ENCODE measurements around the gene CGGBP1. TPM values are rescaled to one million over a fixed set of nuclear protein-coding genes. Genes with fewer than 3 reads are reported as not detected.

Gene CGGBP1
- total and polyA plus RNA-seq, 4 donors, result 54.5 to 110 (median 81.2) TPM

GRCh38 chr3:88040529-88040928, 18.3 kb downstream of the CGGBP1 start:
- H3K4me3 ChIP-seq (ENCODE audit: low read depth, low read length), result no peak overlapping the region
- H3K27ac ChIP-seq (ENCODE audit: low read depth, low read length), result no peak overlapping the region
- 88% methylated on average over 2 of the region's 4 CpGs for WGBS (ENCODE audit: insufficient coverage)
- H3K36me3 ChIP-seq (ENCODE audit: control insufficient read depth, insufficient read depth, low read length), result no peaks in the 10 kb centered on the region
- H3K27me3 ChIP-seq (ENCODE audit: control insufficient read depth, insufficient read depth, low read length), result no peaks in the 10 kb centered on the region
- H3K9me3 ChIP-seq (ENCODE audit: control insufficient read depth, insufficient read depth, low read length), result no peaks in the 10 kb centered on the region
- DNase-seq (ENCODE audit: low read depth in 4 of 6, low spot score in 6 of 6), result no peak
- H3K4me1 ChIP-seq (ENCODE audit: control insufficient read depth, insufficient read depth, low read length), result no peaks in the 10 kb centered on the region

- no peaks in the 10 kb centered on the region for H3K4me1 ChIP-seq (ENCODE audit: control insufficient read depth, insufficient read depth, low read length)
- no peak overlapping the region for H3K4me3 ChIP-seq (ENCODE audit: low read depth, low read length)
- H3K27ac ChIP-seq (ENCODE audit: low read depth, low read length), result no peak overlapping the region
- H3K36me3 ChIP-seq (ENCODE audit: control insufficient read depth, insufficient read depth, low read length), result no peaks in the 10 kb centered on the region
- no peaks in the 10 kb centered on the region for H3K27me3 ChIP-seq (ENCODE audit: control insufficient read depth, insufficient read depth, low read length)
- no peak for DNase-seq (ENCODE audit: low read depth in 4 of 6, low spot score in 6 of 6)
- H3K9me3 ChIP-seq (ENCODE audit: control insufficient read depth, insufficient read depth, low read length), result no peaks in the 10 kb centered on the region
- WGBS (ENCODE audit: insufficient coverage), result 100% methylated on average over 1 of the region's 2 CpGs
These were observed 20.2 kb downstream of the CGGBP1 start for GRCh38 chr3:88038566-88038965.

- Histone ChIP-seq H3K36me3 (ENCODE audit: control insufficient read depth, insufficient read depth, low read length) (no peaks in the 10 kb centered on the region), H3K27ac (ENCODE audit: low read depth, low read length) (no peak overlapping the region), H3K4me3 (ENCODE audit: low read depth, low read length) (no peak overlapping the region), H3K27me3 (ENCODE audit: control insufficient read depth, insufficient read depth, low read length) (no peaks in the 10 kb centered on the region), H3K9me3 (ENCODE audit: control insufficient read depth, insufficient read depth, low read length) (no peaks in the 10 kb centered on the region), H3K4me1 (ENCODE audit: control insufficient read depth, insufficient read depth, low read length) (no peaks in the 10 kb centered on the region)
- WGBS (ENCODE audit: insufficient coverage), result no CpG with 5 or more reads among the region's 5 CpGs
- no peak for DNase-seq (ENCODE audit: low read depth in 4 of 6, low spot score in 6 of 6)
These were observed 22.6 kb downstream of the CGGBP1 start for GRCh38 chr3:88036221-88036620.

- Histone ChIP-seq H3K27ac (ENCODE audit: low read depth, low read length) (no peak overlapping the region), H3K27me3 (ENCODE audit: control insufficient read depth, insufficient read depth, low read length) (no peaks in the 10 kb centered on the region), H3K4me3 (ENCODE audit: low read depth, low read length) (no peak overlapping the region), H3K36me3 (ENCODE audit: control insufficient read depth, insufficient read depth, low read length) (no peaks in the 10 kb centered on the region), H3K4me1 (ENCODE audit: control insufficient read depth, insufficient read depth, low read length) (no peaks in the 10 kb centered on the region), H3K9me3 (ENCODE audit: control insufficient read depth, insufficient read depth, low read length) (no peaks in the 10 kb centered on the region)
- whole genome bisulfite sequencing (ENCODE audit: insufficient coverage), result 94% methylated on average over 3 of the region's 8 CpGs
- DNase-seq (ENCODE audit: low read depth in 4 of 6, low spot score in 6 of 6), result no peak
These were observed 24.1 kb downstream of the CGGBP1 start for GRCh38 chr3:88034491-88035275.

GRCh38 chr3:88033808-88034207, 25.0 kb downstream of the CGGBP1 start:
- no peak overlapping the region for H3K4me3 ChIP-seq (ENCODE audit: low read depth, low read length)
- no peaks in the 10 kb centered on the region for H3K9me3 ChIP-seq (ENCODE audit: control insufficient read depth, insufficient read depth, low read length)
- no CpG with 5 or more reads among the region's 2 CpGs for WGBS (ENCODE audit: insufficient coverage)
- no peak for DNase-seq (ENCODE audit: low read depth in 4 of 6, low spot score in 6 of 6)
- H3K27me3 ChIP-seq (ENCODE audit: control insufficient read depth, insufficient read depth, low read length), result no peaks in the 10 kb centered on the region
- H3K4me1 ChIP-seq (ENCODE audit: control insufficient read depth, insufficient read depth, low read length), result no peaks in the 10 kb centered on the region
- no peaks in the 10 kb centered on the region for H3K36me3 ChIP-seq (ENCODE audit: control insufficient read depth, insufficient read depth, low read length)
- no peak overlapping the region for H3K27ac ChIP-seq (ENCODE audit: low read depth, low read length)

- Histone ChIP-seq H3K9me3 (ENCODE audit: control insufficient read depth, insufficient read depth, low read length) (no peaks in the 10 kb centered on the region), H3K36me3 (ENCODE audit: control insufficient read depth, insufficient read depth, low read length) (no peaks in the 10 kb centered on the region), H3K27ac (ENCODE audit: low read depth, low read length) (no peak overlapping the region), H3K4me1 (ENCODE audit: control insufficient read depth, insufficient read depth, low read length) (no peaks in the 10 kb centered on the region), H3K4me3 (ENCODE audit: low read depth, low read length) (no peak overlapping the region), H3K27me3 (ENCODE audit: control insufficient read depth, insufficient read depth, low read length) (no peaks in the 10 kb centered on the region)
- DNase-seq (ENCODE audit: low read depth in 4 of 6, low spot score in 6 of 6), result no peak
- no CpG with 5 or more reads among the region's 2 CpGs for WGBS (ENCODE audit: insufficient coverage)
These were observed 25.7 kb downstream of the CGGBP1 start for GRCh38 chr3:88033079-88033478.

- no peaks in the 10 kb centered on the region for H3K27me3 ChIP-seq (ENCODE audit: control insufficient read depth, insufficient read depth, low read length)
- no peak overlapping the region for H3K4me3 ChIP-seq (ENCODE audit: low read depth, low read length)
- H3K27ac ChIP-seq (ENCODE audit: low read depth, low read length), result peak overlapping the region; percentile 48
These were observed 26.6 kb downstream of the CGGBP1 start for GRCh38 chr3:88032245-88032644.

GRCh38 chr3:88031642-88032077, 27.1 kb downstream of the CGGBP1 start:
- Histone ChIP-seq H3K4me1 (ENCODE audit: control insufficient read depth, insufficient read depth, low read length) (no peaks in the 10 kb centered on the region), H3K27me3 (ENCODE audit: control insufficient read depth, insufficient read depth, low read length) (no peaks in the 10 kb centered on the region), H3K36me3 (ENCODE audit: control insufficient read depth, insufficient read depth, low read length) (no peaks in the 10 kb centered on the region), H3K9me3 (ENCODE audit: control insufficient read depth, insufficient read depth, low read length) (no peaks in the 10 kb centered on the region), H3K27ac (ENCODE audit: low read depth, low read length) (peak overlapping the region; percentile 48), H3K4me3 (ENCODE audit: low read depth, low read length) (no peak overlapping the region)
- DNase-seq (ENCODE audit: low read depth in 4 of 6, low spot score in 6 of 6), result peak; percentile 4 to 50 (median 14)
- 0% methylated on average over 1 of the region's 1 CpG for WGBS (ENCODE audit: insufficient coverage)

More at GRCh38 chr3:88032245-88032644, 26.6 kb downstream of the CGGBP1 start:
- Histone ChIP-seq H3K4me1 (ENCODE audit: control insufficient read depth, insufficient read depth, low read length) (no peaks in the 10 kb centered on the region), H3K36me3 (ENCODE audit: control insufficient read depth, insufficient read depth, low read length) (no peaks in the 10 kb centered on the region), H3K9me3 (ENCODE audit: control insufficient read depth, insufficient read depth, low read length) (no peaks in the 10 kb centered on the region)
- no peak for DNase-seq (ENCODE audit: low read depth in 4 of 6, low spot score in 6 of 6)
- no CpG with 5 or more reads among the region's 2 CpGs for WGBS (ENCODE audit: insufficient coverage)

- Histone ChIP-seq H3K4me1 (ENCODE audit: control insufficient read depth, insufficient read depth, low read length) (no peaks in the 10 kb centered on the region), H3K27me3 (ENCODE audit: control insufficient read depth, insufficient read depth, low read length) (no peaks in the 10 kb centered on the region), H3K4me3 (ENCODE audit: low read depth, low read length) (no peak overlapping the region), H3K9me3 (ENCODE audit: control insufficient read depth, insufficient read depth, low read length) (no peaks in the 10 kb centered on the region), H3K36me3 (ENCODE audit: control insufficient read depth, insufficient read depth, low read length) (no peaks in the 10 kb centered on the region), H3K27ac (ENCODE audit: low read depth, low read length) (no peak overlapping the region)
- no peak for DNase-seq (ENCODE audit: low read depth in 4 of 6, low spot score in 6 of 6)
- no CpG with 5 or more reads among the region's 3 CpGs for WGBS (ENCODE audit: insufficient coverage)
These were observed 28.6 kb downstream of the CGGBP1 start for GRCh38 chr3:88030210-88030609.

GRCh38 chr3:88028876-88029275, 29.9 kb downstream of the CGGBP1 start:
- no peaks in the 10 kb centered on the region for H3K36me3 ChIP-seq (ENCODE audit: control insufficient read depth, insufficient read depth, low read length)
- no peaks in the 10 kb centered on the region for H3K4me1 ChIP-seq (ENCODE audit: control insufficient read depth, insufficient read depth, low read length)
- H3K27me3 ChIP-seq (ENCODE audit: control insufficient read depth, insufficient read depth, low read length), result no peaks in the 10 kb centered on the region
- DNase-seq (ENCODE audit: low read depth in 4 of 6, low spot score in 6 of 6), result no peak
- H3K27ac ChIP-seq (ENCODE audit: low read depth, low read length), result no peak overlapping the region
- H3K9me3 ChIP-seq (ENCODE audit: control insufficient read depth, insufficient read depth, low read length), result no peaks in the 10 kb centered on the region
- no peak overlapping the region for H3K4me3 ChIP-seq (ENCODE audit: low read depth, low read length)
- WGBS (ENCODE audit: insufficient coverage), result no CpG with 5 or more reads among the region's 2 CpGs
